Nephron progenitor cell (in vitro differentiated cells): ENCODE data around the gene BCL7A.

ENCODE experiments used
- DNase-seq: peaks from one replicate; pipeline ENCODE4 v3.0.0; 2021
- H3K27ac Mint-ChIP-seq: 2 replicates; pipeline ENCODE4 v1.8.0; 2021; ENCODE audit warnings: mild to moderate bottlenecking, moderate library complexity, mixed read lengths
- H3K27me3 Mint-ChIP-seq: 2 replicates; pipeline ENCODE4 v1.8.0; 2021; ENCODE audit warnings: mild to moderate bottlenecking, low read depth, mixed read lengths; ENCODE audit not compliant: poor library complexity
- H3K36me3 Mint-ChIP-seq: 2 replicates; pipeline ENCODE4 v1.8.0; 2021; ENCODE audit warnings: low read depth, mixed read lengths
- H3K4me1 Mint-ChIP-seq: 2 replicates; pipeline ENCODE4 v1.8.0; 2021; ENCODE audit warnings: mixed read lengths
- H3K4me3 Mint-ChIP-seq: 2 replicates; pipeline ENCODE4 v1.8.0; 2021; ENCODE audit warnings: mild to moderate bottlenecking, moderate library complexity, mixed read lengths
- H3K9me3 Mint-ChIP-seq: 2 replicates; pipeline ENCODE4 v1.8.0; 2021; ENCODE audit warnings: mild to moderate bottlenecking, moderate library complexity, mixed read lengths
- CTCF ChIP-seq: fragments of 200-600 bp; sonication (generic); IDR thresholded peaks from 2 replicates; pipeline ENCODE4 v1.5.0; 2021; ENCODE audit warnings: antibody characterized with exemption

BCL7A gene

GRCh38 chr12:122043476-122043875, 21.8 kb downstream of the BCL7A start:
- DNase-seq = no peak
- H3K4me3 Mint-ChIP-seq = no peak overlapping the region
- TF ChIP-seq CTCF = no peak
- no peaks in the 10 kb centered on the region for H3K9me3 Mint-ChIP-seq
- H3K27me3 Mint-ChIP-seq = no peaks in the 10 kb centered on the region
- peaks cover 69% of the 10 kb centered on the region for H3K36me3 Mint-ChIP-seq
- H3K27ac Mint-ChIP-seq = no peak overlapping the region
- H3K4me1 Mint-ChIP-seq = peaks cover 6% of the 10 kb centered on the region

- Mint-ChIP-seq H3K27me3 (no peaks in the 10 kb centered on the region), H3K27ac (no peak overlapping the region), H3K4me1 (peaks cover 6% of the 10 kb centered on the region), H3K9me3 (no peaks in the 10 kb centered on the region), H3K36me3 (peaks cover 68% of the 10 kb centered on the region), H3K4me3 (no peak overlapping the region)
- no peak for DNase-seq
- TF ChIP-seq CTCF = no peak
Measured at GRCh38 chr12:122045262-122045661, 23.6 kb downstream of the BCL7A start.

GRCh38 chr12:122046145-122046544, 24.5 kb downstream of the BCL7A start:
- no peak overlapping the region for H3K4me3 Mint-ChIP-seq
- peaks cover 59% of the 10 kb centered on the region for H3K36me3 Mint-ChIP-seq
- peaks cover 6% of the 10 kb centered on the region for H3K4me1 Mint-ChIP-seq
- H3K27ac Mint-ChIP-seq = peak overlapping the region; percentile 36
- no peaks in the 10 kb centered on the region for H3K27me3 Mint-ChIP-seq
- no peak for DNase-seq
- no peak for TF ChIP-seq CTCF
- no peaks in the 10 kb centered on the region for H3K9me3 Mint-ChIP-seq

GRCh38 chr12:122048151-122048550, 26.5 kb downstream of the BCL7A start:
- no peaks in the 10 kb centered on the region for H3K9me3 Mint-ChIP-seq
- DNase-seq = no peak
- TF ChIP-seq CTCF = no peak
- H3K4me3 Mint-ChIP-seq = no peak overlapping the region
- H3K4me1 Mint-ChIP-seq = peaks cover under 1% of the 10 kb centered on the region
- peak overlapping the region; percentile 75 for H3K27ac Mint-ChIP-seq
- H3K27me3 Mint-ChIP-seq = no peaks in the 10 kb centered on the region
- H3K36me3 Mint-ChIP-seq = peaks cover 48% of the 10 kb centered on the region

- no peak for DNase-seq
- H3K4me3 Mint-ChIP-seq = no peak overlapping the region
- H3K27ac Mint-ChIP-seq = no peak overlapping the region
- no peaks in the 10 kb centered on the region for H3K9me3 Mint-ChIP-seq
- H3K4me1 Mint-ChIP-seq = peaks cover 6% of the 10 kb centered on the region
- no peak for TF ChIP-seq CTCF
- no peaks in the 10 kb centered on the region for H3K27me3 Mint-ChIP-seq
- H3K36me3 Mint-ChIP-seq = peaks cover 47% of the 10 kb centered on the region
Measured at GRCh38 chr12:122049827-122050226, 28.1 kb downstream of the BCL7A start.

GRCh38 chr12:122050706-122051105, 29.0 kb downstream of the BCL7A start:
- peaks cover 45% of the 10 kb centered on the region for H3K36me3 Mint-ChIP-seq
- H3K4me3 Mint-ChIP-seq = no peak overlapping the region
- DNase-seq = no peak
- no peaks in the 10 kb centered on the region for H3K27me3 Mint-ChIP-seq
- no peaks in the 10 kb centered on the region for H3K9me3 Mint-ChIP-seq
- H3K27ac Mint-ChIP-seq = peak overlapping the region; percentile 68
- peaks cover 7% of the 10 kb centered on the region for H3K4me1 Mint-ChIP-seq
- TF ChIP-seq CTCF = no peak
